Lower leg skin (tissue), 4 donors: ENCODE measurements around the gene GPATCH2L. TPM values are rescaled to one million over a fixed set of nuclear protein-coding genes. Genes with fewer than 3 reads are reported as not detected.

Source experiments
- DNase-seq, 2 donors: peaks; one replicate each; pipeline ENCODE4 v3.0.0-alpha.2; 2019; ENCODE audit warnings: low spot score in 2 of 2
- H3K4me3 ChIP-seq: fragments of 200-600 bp; sonication (generic); 2 replicates; pipeline ENCODE4 v1.5.1; 2017; ENCODE audit warnings: mild to moderate bottlenecking, low read depth; ENCODE audit not compliant: poor library complexity, severe bottlenecking
- CTCF ChIP-seq, 3 donors: fragments of 450-650 bp; IDR thresholded peaks; one replicate each; pipeline ENCODE4 v1.5.1; 2016; ENCODE audit warnings: antibody characterized with exemption in 3 of 3, mild to moderate bottlenecking in 3 of 3, moderate library complexity in 2 of 3
- POLR2A ChIP-seq, 2 donors: fragments of 450-650 bp; IDR thresholded peaks; one replicate each; pipeline ENCODE4 v1.6.1; 2016 to 2017; ENCODE audit warnings: antibody characterized with exemption in 2 of 2, mild to moderate bottlenecking in 1 of 2, moderate library complexity in 1 of 2
- WGBS, 2 donors: methylation state at CpG; one replicate each; pipeline ENCODE4 v1.1.5; 2018; 5-methylcytosine and 5-hydroxymethylcytosine counted together
- intact Hi-C: fragments of 100-400 bp; cut with DNase I; formaldehyde crosslinking; loops from one replicate; pipeline ENCODE4 v1.15.0; 2023; ENCODE audit warnings: low total_unique reads
- total RNA-seq, 4 donors: library from RNA; depleted of rRNA; stranded (reverse); fragments of >200 nt; gene quantifications; one replicate each; pipeline ENCODE4 v1.1.0, GENCODE V29; 2016

GPATCH2L gene
- total RNA-seq, 4 donors from 2014 or later = 27.7 to 62.1 (median 33.0) TPM

- DNase-seq = peak in 1 of 2 donors; percentile 57
- no peak for TF ChIP-seq CTCF (IDR thresholded peaks at IDR 0.05)
- TF ChIP-seq POLR2A (IDR thresholded peaks at IDR 0.05) = no peak
- no peak overlapping the region for H3K4me3 ChIP-seq
- WGBS, 2 donors = 11 to 22% methylated on average over 4 of the region's 4 CpGs
- intact Hi-C loops = no loop called here
Measured at GRCh38 chr14:76133103-76133502, 18.6 kb upstream of the GPATCH2L start.

GRCh38 chr14:76134231-76134630 is 17.5 kb upstream of the GPATCH2L start:
- TF ChIP-seq POLR2A (IDR thresholded peaks at IDR 0.05) = no peak
- no peak for TF ChIP-seq CTCF (IDR thresholded peaks at IDR 0.05)
- intact Hi-C loops = no loop called here
- no peak overlapping the region for H3K4me3 ChIP-seq
- DNase-seq = peak in 1 of 2 donors; percentile 32
- 90 to 91% methylated on average over 19 of the region's 19 CpGs for WGBS, 2 donors

GRCh38 chr14:76135722-76136121 is 16.0 kb upstream of the GPATCH2L start:
- intact Hi-C loops = no loop called here
- 59 to 60% methylated on average over 7 of the region's 7 CpGs for WGBS, 2 donors
- peak in 1 of 2 donors; percentile 63 for DNase-seq
- no peak overlapping the region for H3K4me3 ChIP-seq
- TF ChIP-seq POLR2A (IDR thresholded peaks at IDR 0.05) (no peak), CTCF (IDR thresholded peaks at IDR 0.05) (no peak)

- 28 to 32% methylated on average over 13 of the region's 13 CpGs for WGBS, 2 donors
- TF ChIP-seq CTCF (IDR thresholded peaks at IDR 0.05) (no peak), POLR2A (IDR thresholded peaks at IDR 0.05) (no peak)
- H3K4me3 ChIP-seq = no peak overlapping the region
- intact Hi-C loops = no loop called here
- DNase-seq = no peak
Measured at GRCh38 chr14:76136476-76137110, 15.1 kb upstream of the GPATCH2L start.

- intact Hi-C loops = no loop called here
- no peak for DNase-seq
- WGBS, 2 donors = 7 to 9% methylated on average over 24 of the region's 24 CpGs
- no peak overlapping the region for H3K4me3 ChIP-seq
- TF ChIP-seq CTCF (IDR thresholded peaks at IDR 0.05) (no peak), POLR2A (IDR thresholded peaks at IDR 0.05) (no peak)
Measured at GRCh38 chr14:76138119-76138757, 13.5 kb upstream of the GPATCH2L start.
